ENCODE results near the gene PPARD. TPM values are rescaled to one million over a fixed set of nuclear protein-coding genes. Genes with fewer than 3 reads are reported as not detected.
A peak's percentile ranks its signal among the peaks of the same experiment; 100 is the strongest.

Gene PPARD
- total RNA-seq, 1 experiment from 2014 or later, result 38.4 TPM

DNA sequence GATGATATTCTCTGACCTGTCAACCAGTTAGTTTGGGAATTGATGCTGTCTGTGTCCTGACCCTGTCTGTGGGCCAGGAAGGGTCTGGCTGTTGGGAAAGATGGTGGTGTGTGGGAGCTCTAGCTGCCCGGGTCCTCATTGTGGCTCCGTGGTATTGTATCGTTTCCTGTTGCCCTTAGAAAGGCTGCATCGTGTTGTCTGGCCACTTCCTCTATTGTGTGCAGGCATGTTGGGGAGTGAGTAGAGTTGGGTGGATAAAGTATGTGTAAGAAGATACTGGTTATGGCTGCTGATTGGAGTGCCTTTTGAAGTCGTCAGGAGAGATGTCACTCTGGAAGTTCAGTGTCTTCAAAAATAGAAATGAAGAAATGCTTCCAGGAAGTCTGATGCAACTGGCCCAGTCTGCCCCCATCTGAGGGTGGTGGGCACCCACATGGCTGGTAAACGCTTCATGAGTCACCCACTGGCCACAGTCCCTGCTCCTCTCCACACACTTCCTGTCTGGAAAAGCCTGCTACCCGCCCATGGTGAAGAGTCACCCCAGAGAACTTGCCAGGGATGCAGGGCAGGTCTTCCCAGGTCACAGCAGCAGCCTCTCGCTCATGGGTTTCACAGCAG lies 27.9 kb downstream of the PPARD start (continued):
- TF ChIP-seq, protein P1, sequence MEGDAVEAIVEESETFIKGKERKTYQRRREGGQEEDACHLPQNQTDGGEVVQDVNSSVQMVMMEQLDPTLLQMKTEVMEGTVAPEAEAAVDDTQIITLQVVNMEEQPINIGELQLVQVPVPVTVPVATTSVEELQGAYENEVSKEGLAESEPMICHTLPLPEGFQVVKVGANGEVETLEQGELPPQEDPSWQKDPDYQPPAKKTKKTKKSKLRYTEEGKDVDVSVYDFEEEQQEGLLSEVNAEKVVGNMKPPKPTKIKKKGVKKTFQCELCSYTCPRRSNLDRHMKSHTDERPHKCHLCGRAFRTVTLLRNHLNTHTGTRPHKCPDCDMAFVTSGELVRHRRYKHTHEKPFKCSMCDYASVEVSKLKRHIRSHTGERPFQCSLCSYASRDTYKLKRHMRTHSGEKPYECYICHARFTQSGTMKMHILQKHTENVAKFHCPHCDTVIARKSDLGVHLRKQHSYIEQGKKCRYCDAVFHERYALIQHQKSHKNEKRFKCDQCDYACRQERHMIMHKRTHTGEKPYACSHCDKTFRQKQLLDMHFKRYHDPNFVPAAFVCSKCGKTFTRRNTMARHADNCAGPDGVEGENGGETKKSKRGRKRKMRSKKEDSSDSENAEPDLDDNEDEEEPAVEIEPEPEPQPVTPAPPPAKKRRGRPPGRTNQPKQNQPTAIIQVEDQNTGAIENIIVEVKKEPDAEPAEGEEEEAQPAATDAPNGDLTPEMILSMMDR (IDR thresholded peaks at IDR 0.05 in 2 of 3, conservative IDR thresholded peaks at IDR 0.05 in 1 of 3; ENCODE audit: borderline replicate concordance in 1 of 3, insufficient read depth in 1 of 3, low read depth in 2 of 3, low read length in 2 of 3), result no peak
- TF ChIP-seq FOSL1 (IDR thresholded peaks at IDR 0.05; ENCODE audit: low read depth), result peak; percentile 87
- TF ChIP-seq EGR1 (IDR thresholded peaks at IDR 0.05; ENCODE audit: low read depth), result peak; percentile 55
- TF ChIP-seq ZNF274 (IDR thresholded peaks at IDR 0.05; ENCODE audit: low read depth, low read length), result no peak
- TF ChIP-seq, protein P2, sequence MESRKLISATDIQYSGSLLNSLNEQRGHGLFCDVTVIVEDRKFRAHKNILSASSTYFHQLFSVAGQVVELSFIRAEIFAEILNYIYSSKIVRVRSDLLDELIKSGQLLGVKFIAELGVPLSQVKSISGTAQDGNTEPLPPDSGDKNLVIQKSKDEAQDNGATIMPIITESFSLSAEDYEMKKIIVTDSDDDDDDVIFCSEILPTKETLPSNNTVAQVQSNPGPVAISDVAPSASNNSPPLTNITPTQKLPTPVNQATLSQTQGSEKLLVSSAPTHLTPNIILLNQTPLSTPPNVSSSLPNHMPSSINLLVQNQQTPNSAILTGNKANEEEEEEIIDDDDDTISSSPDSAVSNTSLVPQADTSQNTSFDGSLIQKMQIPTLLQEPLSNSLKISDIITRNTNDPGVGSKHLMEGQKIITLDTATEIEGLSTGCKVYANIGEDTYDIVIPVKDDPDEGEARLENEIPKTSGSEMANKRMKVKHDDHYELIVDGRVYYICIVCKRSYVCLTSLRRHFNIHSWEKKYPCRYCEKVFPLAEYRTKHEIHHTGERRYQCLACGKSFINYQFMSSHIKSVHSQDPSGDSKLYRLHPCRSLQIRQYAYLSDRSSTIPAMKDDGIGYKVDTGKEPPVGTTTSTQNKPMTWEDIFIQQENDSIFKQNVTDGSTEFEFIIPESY (IDR thresholded peaks at IDR 0.05; ENCODE audit: extremely low read depth, insufficient replicate concordance, low read length), result peak; percentile 71
- TF ChIP-seq, protein P3, sequence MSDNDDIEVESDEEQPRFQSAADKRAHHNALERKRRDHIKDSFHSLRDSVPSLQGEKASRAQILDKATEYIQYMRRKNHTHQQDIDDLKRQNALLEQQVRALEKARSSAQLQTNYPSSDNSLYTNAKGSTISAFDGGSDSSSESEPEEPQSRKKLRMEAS (IDR thresholded peaks at IDR 0.05), result peak; percentile 96
- no peak for TF ChIP-seq POLR2A (IDR thresholded peaks at IDR 0.05; ENCODE audit: borderline replicate concordance, extremely low read depth, insufficient read depth, insufficient read length)
- peak; percentile 95 for TF ChIP-seq SP1 (IDR thresholded peaks at IDR 0.05; ENCODE audit: low read depth)
